ENCODE data around the gene HTR3E. TPM values are rescaled to one million over a fixed set of nuclear protein-coding genes. Genes with fewer than 3 reads are reported as not detected.
"Not testable (repeated sequence)": the region's sequence is repeated elsewhere in the genome, so short reads cannot be mapped to it uniquely, and the experiment has no call there.

HTR3E gene
- total RNA-seq, 2 donors from 2014 or later = not detected

- Mint-ChIP-seq H3K4me1 (ENCODE audit: low read depth in 2 of 2) (peaks cover 7% of the 10 kb centered on the region in 2 donors), H3K4me3 (no peak overlapping the region), H3K27ac (no peak overlapping the region), H3K9me3 (peaks cover 10% of the 10 kb centered on the region), H3K36me3 (peaks cover 12% of the 10 kb centered on the region), H3K27me3 (peaks cover 0 to 7% of the 10 kb centered on the region in 2 donors)
- ATAC-seq = no peak
- no peak for DNase-seq (ENCODE audit: low spot score)
Measured at GRCh38 chr3:184081116-184081830, 15.6 kb upstream of the HTR3E start.

- no peak for DNase-seq (ENCODE audit: low spot score)
- Mint-ChIP-seq H3K36me3 (peaks cover 12% of the 10 kb centered on the region), H3K27ac (no peak overlapping the region), H3K4me1 (ENCODE audit: low read depth in 2 of 2) (peaks cover 7% of the 10 kb centered on the region in 2 donors), H3K4me3 (no peak overlapping the region), H3K27me3 (peaks cover 0 to 5% of the 10 kb centered on the region in 2 donors), H3K9me3 (peaks cover 10% of the 10 kb centered on the region)
- ATAC-seq = peak in 1 of 2 donors; percentile 36
Measured at GRCh38 chr3:184082034-184082433, 14.8 kb upstream of the HTR3E start.

GRCh38 chr3:184082465-184082864, 14.4 kb upstream of the HTR3E start:
- Mint-ChIP-seq H3K27ac (no peak overlapping the region), H3K4me1 (ENCODE audit: low read depth in 2 of 2) (peaks cover 7% of the 10 kb centered on the region in 2 donors), H3K27me3 (peaks cover 0 to under 1% of the 10 kb centered on the region in 2 donors), H3K4me3 (no peak overlapping the region), H3K9me3 (peaks cover 10% of the 10 kb centered on the region), H3K36me3 (peaks cover 12% of the 10 kb centered on the region)
- ATAC-seq (no peak), DNase-seq (ENCODE audit: low spot score) (no peak)

GRCh38 chr3:184085389-184085852, 11.4 kb upstream of the HTR3E start:
- peaks cover 12% of the 10 kb centered on the region for H3K36me3 Mint-ChIP-seq
- H3K9me3 Mint-ChIP-seq = peaks cover 10% of the 10 kb centered on the region
- ATAC-seq (no peak), DNase-seq (ENCODE audit: low spot score) (no peak)
- H3K4me1 Mint-ChIP-seq (ENCODE audit: low read depth in 2 of 2) = peaks cover 7% of the 10 kb centered on the region in 2 donors
- no peak overlapping the region for H3K4me3 Mint-ChIP-seq
- peak overlapping the region in 1 of 2 donors; percentile 22 for H3K27ac Mint-ChIP-seq
- H3K27me3 Mint-ChIP-seq = no peaks in the 10 kb centered on the region

- H3K27me3 Mint-ChIP-seq = peaks cover 20% of the 10 kb centered on the region in 2 donors
- H3K36me3 Mint-ChIP-seq = peaks cover 20% of the 10 kb centered on the region
- peaks cover 9% of the 10 kb centered on the region for H3K9me3 Mint-ChIP-seq
- no peak for ATAC-seq
- H3K4me3 Mint-ChIP-seq = no peak overlapping the region
- no peaks in the 10 kb centered on the region for H3K4me1 Mint-ChIP-seq (ENCODE audit: low read depth in 2 of 2)
- no peak for DNase-seq (ENCODE audit: low spot score)
- H3K27ac Mint-ChIP-seq = no peak overlapping the region
Measured at GRCh38 chr3:184092199-184092598, 4.7 kb upstream of the HTR3E start.

GRCh38 chr3:184097556-184097955, 692 bp downstream of the HTR3E start:
- peaks cover 13% of the 10 kb centered on the region in 2 donors for H3K27me3 Mint-ChIP-seq
- H3K36me3 Mint-ChIP-seq = peaks cover 7% of the 10 kb centered on the region

GRCh38 chr3:184099806-184100686, 3.2 kb downstream of the HTR3E start:
- DNase-seq (ENCODE audit: low spot score) = no peak
- Mint-ChIP-seq H3K4me3 (no peak overlapping the region), H3K27me3 (peaks cover 8 to 13% of the 10 kb centered on the region in 2 donors), H3K4me1 (ENCODE audit: low read depth in 2 of 2) (no peaks in the 10 kb centered on the region), H3K9me3 (no peaks in the 10 kb centered on the region), H3K36me3 (no peaks in the 10 kb centered on the region), H3K27ac (no peak overlapping the region)
- ATAC-seq = no peak

More at GRCh38 chr3:184097556-184097955, 692 bp downstream of the HTR3E start:
- DNase-seq (ENCODE audit: low spot score) = no peak
- no peaks in the 10 kb centered on the region for H3K9me3 Mint-ChIP-seq
- H3K4me3 Mint-ChIP-seq = no peak overlapping the region
- H3K4me1 Mint-ChIP-seq (ENCODE audit: low read depth in 2 of 2) = no peaks in the 10 kb centered on the region
- ATAC-seq = no peak
- no peak overlapping the region for H3K27ac Mint-ChIP-seq

GRCh38 chr3:184110316-184110725, 13.5 kb downstream of the HTR3E start:
- no peaks in the 10 kb centered on the region for H3K36me3 Mint-ChIP-seq

GRCh38 chr3:184116017-184116416, 19.2 kb downstream of the HTR3E start:
- Mint-ChIP-seq H3K27ac (no peak overlapping the region), H3K36me3 (no peaks in the 10 kb centered on the region), H3K4me3 (no peak overlapping the region), H3K27me3 (peaks cover 14 to 32% of the 10 kb centered on the region in 2 donors), H3K9me3 (no peaks in the 10 kb centered on the region), H3K4me1 (ENCODE audit: low read depth in 2 of 2) (no peaks in the 10 kb centered on the region)
- ATAC-seq (no peak), DNase-seq (ENCODE audit: low spot score) (no peak)

More at GRCh38 chr3:184110316-184110725, 13.5 kb downstream of the HTR3E start:
- Mint-ChIP-seq H3K9me3 (no peaks in the 10 kb centered on the region), H3K27ac (no peak overlapping the region), H3K4me3 (no peak overlapping the region), H3K27me3 (peaks cover 8 to 19% of the 10 kb centered on the region in 2 donors), H3K4me1 (ENCODE audit: low read depth in 2 of 2) (no peaks in the 10 kb centered on the region)
- DNase-seq (ENCODE audit: low spot score) = no peak
- no peak for ATAC-seq

GRCh38 chr3:184117636-184118035, 20.8 kb downstream of the HTR3E start:
- H3K4me1 Mint-ChIP-seq (ENCODE audit: low read depth in 2 of 2) = no peaks in the 10 kb centered on the region
- no peaks in the 10 kb centered on the region for H3K9me3 Mint-ChIP-seq
- ATAC-seq = no peak
- H3K36me3 Mint-ChIP-seq = no peaks in the 10 kb centered on the region
- H3K27me3 Mint-ChIP-seq = peaks cover 15 to 36% of the 10 kb centered on the region in 2 donors
- H3K4me3 Mint-ChIP-seq = no peak overlapping the region
- DNase-seq (ENCODE audit: low spot score) = no peak
- no peak overlapping the region for H3K27ac Mint-ChIP-seq

GRCh38 chr3:184121031-184121430, 24.2 kb downstream of the HTR3E start:
- not testable (repeated sequence) for H3K9me3 Mint-ChIP-seq; H3K4me1 Mint-ChIP-seq (ENCODE audit: low read depth in 2 of 2); DNase-seq (ENCODE audit: low spot score); H3K36me3 Mint-ChIP-seq; H3K4me3 Mint-ChIP-seq; ATAC-seq; H3K27ac Mint-ChIP-seq
- peaks cover 13 to 32% of the 10 kb centered on the region in 2 donors for H3K27me3 Mint-ChIP-seq

GRCh38 chr3:184126006-184126405, 29.1 kb downstream of the HTR3E start:
- ATAC-seq (no peak), DNase-seq (ENCODE audit: low spot score) (no peak)
- Mint-ChIP-seq H3K27ac (no peak overlapping the region), H3K4me3 (no peak overlapping the region), H3K4me1 (ENCODE audit: low read depth in 2 of 2) (no peaks in the 10 kb centered on the region), H3K9me3 (no peaks in the 10 kb centered on the region), H3K27me3 (peaks cover 3 to 7% of the 10 kb centered on the region in 2 donors), H3K36me3 (no peaks in the 10 kb centered on the region)

- ATAC-seq = no peak
Measured at GRCh38 chr3:184129012-184129411, 32.1 kb downstream of the HTR3E start.

GRCh38 chr3:184132945-184133344, 36.1 kb downstream of the HTR3E start:
- no peaks in the 10 kb centered on the region for H3K9me3 Mint-ChIP-seq
- H3K4me3 Mint-ChIP-seq = no peak overlapping the region
- no peak overlapping the region for H3K27ac Mint-ChIP-seq
- no peaks in the 10 kb centered on the region for H3K27me3 Mint-ChIP-seq
- H3K4me1 Mint-ChIP-seq (ENCODE audit: low read depth in 2 of 2) = peaks cover 32 to 33% of the 10 kb centered on the region in 2 donors
- H3K36me3 Mint-ChIP-seq = no peaks in the 10 kb centered on the region
- DNase-seq (ENCODE audit: low spot score) (no peak), ATAC-seq (no peak)

More at GRCh38 chr3:184129012-184129411, 32.1 kb downstream of the HTR3E start:
- Mint-ChIP-seq H3K27me3 (no peaks in the 10 kb centered on the region), H3K27ac (no peak overlapping the region), H3K4me3 (no peak overlapping the region), H3K4me1 (ENCODE audit: low read depth in 2 of 2) (peaks cover 3 to 5% of the 10 kb centered on the region in 2 donors), H3K36me3 (no peaks in the 10 kb centered on the region), H3K9me3 (no peaks in the 10 kb centered on the region)
- no peak for DNase-seq (ENCODE audit: low spot score)
